Measurements from ENCODE around the gene TIE1. TPM values are rescaled to one million over a fixed set of nuclear protein-coding genes. Genes with fewer than 3 reads are reported as not detected.

TIE1 gene
- total RNA-seq, 4 donors from 2014 or later, result 5.6 to 38.8 (median 8.9) TPM

DNA sequence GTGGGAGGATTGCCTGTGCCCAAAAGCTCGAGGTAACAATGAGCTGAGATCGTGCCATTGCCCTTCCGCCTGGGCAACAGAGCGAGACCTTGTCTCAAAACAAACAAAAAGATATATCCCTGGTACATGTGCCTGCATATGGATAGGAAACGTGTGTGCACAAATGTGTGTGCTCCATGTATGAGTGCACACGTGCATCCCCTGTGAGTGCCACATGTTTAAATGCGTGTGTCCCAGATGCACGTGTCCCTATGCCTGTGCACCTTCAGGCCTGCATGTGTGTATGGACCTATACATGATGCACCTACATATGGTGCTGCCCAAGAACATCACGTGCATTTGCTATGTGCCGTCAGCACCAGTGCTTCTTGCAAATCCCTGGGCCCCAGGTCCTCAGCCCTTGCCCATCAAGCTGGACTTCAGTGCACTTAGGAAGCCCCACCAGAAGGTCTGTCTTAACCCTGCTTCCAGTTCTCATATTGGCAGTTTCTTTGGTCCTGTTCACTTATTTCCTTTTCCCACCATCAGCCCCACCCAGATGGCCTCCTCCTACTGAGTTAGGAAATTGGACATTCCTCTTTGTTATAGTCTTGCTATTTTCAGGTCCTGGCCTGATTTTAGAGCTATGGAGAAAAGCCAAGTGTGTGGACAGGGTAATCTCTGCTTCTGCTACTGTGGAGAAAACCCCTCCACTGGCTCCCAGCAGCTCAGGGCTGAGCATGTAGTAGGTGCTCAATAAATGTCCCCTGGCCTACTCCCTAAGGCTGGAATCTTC, 15.4 kb downstream of the TIE1 start:
- H3K27ac ChIP-seq, result no peak overlapping the region
- no peaks in the 10 kb centered on the region for H3K36me3 ChIP-seq
- no peaks in the 10 kb centered on the region for H3K4me1 ChIP-seq
- TF ChIP-seq POLR2A (IDR thresholded peaks at IDR 0.05), result no peak
- TF ChIP-seq, protein P1, sequence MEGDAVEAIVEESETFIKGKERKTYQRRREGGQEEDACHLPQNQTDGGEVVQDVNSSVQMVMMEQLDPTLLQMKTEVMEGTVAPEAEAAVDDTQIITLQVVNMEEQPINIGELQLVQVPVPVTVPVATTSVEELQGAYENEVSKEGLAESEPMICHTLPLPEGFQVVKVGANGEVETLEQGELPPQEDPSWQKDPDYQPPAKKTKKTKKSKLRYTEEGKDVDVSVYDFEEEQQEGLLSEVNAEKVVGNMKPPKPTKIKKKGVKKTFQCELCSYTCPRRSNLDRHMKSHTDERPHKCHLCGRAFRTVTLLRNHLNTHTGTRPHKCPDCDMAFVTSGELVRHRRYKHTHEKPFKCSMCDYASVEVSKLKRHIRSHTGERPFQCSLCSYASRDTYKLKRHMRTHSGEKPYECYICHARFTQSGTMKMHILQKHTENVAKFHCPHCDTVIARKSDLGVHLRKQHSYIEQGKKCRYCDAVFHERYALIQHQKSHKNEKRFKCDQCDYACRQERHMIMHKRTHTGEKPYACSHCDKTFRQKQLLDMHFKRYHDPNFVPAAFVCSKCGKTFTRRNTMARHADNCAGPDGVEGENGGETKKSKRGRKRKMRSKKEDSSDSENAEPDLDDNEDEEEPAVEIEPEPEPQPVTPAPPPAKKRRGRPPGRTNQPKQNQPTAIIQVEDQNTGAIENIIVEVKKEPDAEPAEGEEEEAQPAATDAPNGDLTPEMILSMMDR (IDR thresholded peaks at IDR 0.05), result no peak
- H3K4me3 ChIP-seq, result no peak overlapping the region
- H3K27me3 ChIP-seq, result no peaks in the 10 kb centered on the region
- DNase-seq, result peak in 1 of 3 donors; percentile 35
- H3K9me3 ChIP-seq, result no peaks in the 10 kb centered on the region

GRCh38 chr1:43316738-43317520, 16.1 kb downstream of the TIE1 start:
- no peaks in the 10 kb centered on the region for H3K9me3 ChIP-seq
- peak in 1 of 3 donors; percentile 37 for DNase-seq
- TF ChIP-seq POLR2A (IDR thresholded peaks at IDR 0.05), result no peak
- TF ChIP-seq, protein P1 (IDR thresholded peaks at IDR 0.05), result no peak

DNA sequence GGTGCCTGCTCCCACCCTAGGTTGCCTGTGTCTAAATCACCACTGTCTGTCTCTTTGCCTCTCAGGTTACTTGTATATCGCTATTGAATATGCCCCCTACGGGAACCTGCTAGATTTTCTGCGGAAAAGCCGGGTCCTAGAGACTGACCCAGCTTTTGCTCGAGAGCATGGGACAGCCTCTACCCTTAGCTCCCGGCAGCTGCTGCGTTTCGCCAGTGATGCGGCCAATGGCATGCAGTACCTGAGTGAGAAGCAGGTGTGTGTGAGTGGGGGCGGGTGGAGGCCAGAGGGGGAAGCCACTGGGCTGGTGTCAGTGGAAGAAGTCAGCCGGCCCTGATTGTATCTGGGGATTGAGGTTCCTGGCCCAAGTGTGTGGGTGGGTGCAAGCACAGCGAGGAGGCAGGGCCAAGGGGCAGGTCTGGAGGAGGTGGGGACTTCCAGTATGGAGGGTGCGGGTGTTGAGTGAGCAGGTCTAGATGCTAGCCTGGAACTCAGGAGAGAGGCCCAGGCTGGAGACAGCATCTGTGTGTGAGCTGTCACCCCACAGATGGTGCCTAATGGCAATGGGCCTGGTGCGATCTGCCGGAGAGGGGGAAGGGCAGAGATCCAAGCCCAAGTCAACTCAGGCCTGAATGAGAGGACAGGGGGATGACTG, 17.2 kb downstream of the TIE1 start:
- Histone ChIP-seq H3K4me3 (no peak overlapping the region), H3K27me3 (no peaks in the 10 kb centered on the region), H3K9me3 (no peaks in the 10 kb centered on the region), H3K4me1 (no peaks in the 10 kb centered on the region), H3K36me3 (no peaks in the 10 kb centered on the region), H3K27ac (no peak overlapping the region)
- TF ChIP-seq, protein P1 (IDR thresholded peaks at IDR 0.05), result no peak
- TF ChIP-seq POLR2A (IDR thresholded peaks at IDR 0.05), result no peak
- no peak for DNase-seq

More at GRCh38 chr1:43316738-43317520, 16.1 kb downstream of the TIE1 start:
- Histone ChIP-seq H3K4me3 (no peak overlapping the region), H3K27me3 (no peaks in the 10 kb centered on the region), H3K36me3 (no peaks in the 10 kb centered on the region), H3K27ac (no peak overlapping the region), H3K4me1 (no peaks in the 10 kb centered on the region)

DNA sequence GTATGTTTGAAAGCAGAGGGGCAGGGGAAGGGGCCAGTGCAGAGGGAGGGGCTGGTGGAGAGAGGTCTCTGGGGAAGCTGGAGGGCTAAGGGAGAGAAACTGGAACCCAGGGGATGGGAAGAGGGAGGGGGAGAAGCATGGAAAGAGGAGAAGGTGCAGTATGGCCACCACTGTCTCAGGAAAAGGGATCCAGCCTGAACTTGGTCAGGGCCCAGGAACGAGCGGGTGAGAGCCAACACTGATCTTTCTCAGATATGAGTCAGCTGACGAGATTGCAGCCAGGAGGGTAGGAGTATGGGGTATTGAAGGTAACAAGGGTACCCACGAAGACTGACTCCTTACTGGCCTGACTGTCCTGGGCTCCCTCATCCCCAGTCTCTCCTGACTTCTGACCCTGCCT, 18.0 kb downstream of the TIE1 start:
- Histone ChIP-seq H3K27ac (no peak overlapping the region), H3K4me1 (no peaks in the 10 kb centered on the region), H3K4me3 (no peak overlapping the region), H3K36me3 (no peaks in the 10 kb centered on the region), H3K9me3 (no peaks in the 10 kb centered on the region), H3K27me3 (no peaks in the 10 kb centered on the region)
- TF ChIP-seq, protein P1 (IDR thresholded peaks at IDR 0.05), result no peak
- no peak for TF ChIP-seq POLR2A (IDR thresholded peaks at IDR 0.05)
- DNase-seq, result no peak

DNA sequence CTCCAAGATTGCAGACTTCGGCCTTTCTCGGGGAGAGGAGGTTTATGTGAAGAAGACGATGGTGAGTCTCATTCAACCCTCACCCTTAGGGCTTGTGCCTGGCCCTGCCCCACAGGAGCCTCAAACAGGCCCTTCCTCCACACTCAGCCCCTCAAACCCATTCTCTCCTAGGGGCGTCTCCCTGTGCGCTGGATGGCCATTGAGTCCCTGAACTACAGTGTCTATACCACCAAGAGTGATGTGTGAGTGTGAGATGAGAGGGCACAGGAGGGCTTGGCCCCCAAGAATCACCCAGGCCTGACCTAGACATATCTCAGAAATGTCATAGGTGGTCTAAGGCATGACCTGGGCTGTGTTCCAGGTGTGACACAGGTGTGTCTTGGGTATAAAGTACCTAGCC, 18.5 kb downstream of the TIE1 start:
- no peak for DNase-seq
- Histone ChIP-seq H3K9me3 (no peaks in the 10 kb centered on the region), H3K4me1 (no peaks in the 10 kb centered on the region), H3K27me3 (no peaks in the 10 kb centered on the region), H3K4me3 (no peak overlapping the region), H3K27ac (no peak overlapping the region), H3K36me3 (no peaks in the 10 kb centered on the region)
- TF ChIP-seq, protein P1 (IDR thresholded peaks at IDR 0.05), result no peak
- no peak for TF ChIP-seq POLR2A (IDR thresholded peaks at IDR 0.05)

All from Peyer's patch (tissue), 4 donors.